Transverse colon (tissue), 4 donors: ENCODE data around the gene SLC25A23. TPM values are rescaled to one million over a fixed set of nuclear protein-coding genes. Genes with fewer than 3 reads are reported as not detected.

Source experiments
- DNase-seq: peaks from one replicate; pipeline ENCODE4 v3.0.0-alpha.2; 2019
- H3K27ac ChIP-seq, 4 donors: fragments of 200-600 bp; sonication (generic); 2 replicates each; pipeline ENCODE4 v1.5.1; 2016 to 2018; ENCODE audit warnings: inconsistent platforms in 4 of 4
- H3K27me3 ChIP-seq: fragments of 200-600 bp; sonication (generic); 2 replicates; pipeline ENCODE4 v1.5.1; 2017; ENCODE audit warnings: inconsistent platforms
- H3K36me3 ChIP-seq, 4 donors: fragments of 200-600 bp; sonication (generic); 2 replicates each; pipeline ENCODE4 v1.5.1; 2017 to 2019; ENCODE audit warnings: inconsistent platforms in 4 of 4
- H3K4me1 ChIP-seq, 4 donors: fragments of 200-600 bp; sonication (generic); 2 replicates each; pipeline ENCODE4 v1.5.1; 2017 to 2020; ENCODE audit warnings: inconsistent platforms in 4 of 4
- H3K4me3 ChIP-seq, 4 donors: fragments of 200-600 bp; sonication (generic); 1 replicate in 1 of 4; 2 replicates in 3 of 4; pipeline versions ENCODE4 v1.5.1 to v1.6.1; 2017 to 2019; ENCODE audit warnings: inconsistent platforms in 4 of 4
- H3K9me3 ChIP-seq, 2 donors: fragments of 200-600 bp; sonication (generic); 2 replicates each; pipeline ENCODE4 v1.5.1; 2017 to 2019; ENCODE audit warnings: inconsistent platforms in 2 of 2
- EP300 ChIP-seq: sonication (generic); formaldehyde crosslinking; IDR thresholded peaks from one replicate; pipeline ENCODE4 v1.6.1; 2017; ENCODE audit warnings: antibody characterized with exemption, low read depth
- POLR2A ChIP-seq: fragments of 450-650 bp; IDR thresholded peaks from one replicate; pipeline ENCODE4 v1.6.1; 2016; ENCODE audit warnings: antibody characterized with exemption, mild to moderate bottlenecking, moderate library complexity
- POLR2AphosphoS5 ChIP-seq, 3 donors: sonication (generic); formaldehyde crosslinking; IDR thresholded peaks; one replicate each; pipeline ENCODE4 v1.6.1; 2016; ENCODE audit warnings: antibody characterized with exemption in 3 of 3
- WGBS, 2 donors: methylation state at CpG; one replicate each; pipeline ENCODE4 v1.1.5; 2018; ENCODE audit warnings: low coverage in 1 of 2; 5-methylcytosine and 5-hydroxymethylcytosine counted together
- in situ Hi-C, 4 donors: fragments of 200-750 bp; cut with MboI; loops; one replicate each; pipeline versions ENCODE4 v1.15.0 to v1.15.1; 2017; ENCODE audit warnings: low sequenced_read_pairs in 3 of 4, low pct_ligation_motif_present in 1 of 4, low pct_unique_long_range_greater_than_20kb in 1 of 4
- intact Hi-C: fragments of 100-400 bp; cut with DNase I; formaldehyde crosslinking; loops from one replicate; pipeline ENCODE4 v1.15.1; 2023; ENCODE audit warnings: low total_unique reads
- total RNA-seq, 4 donors: library from RNA; depleted of rRNA; stranded (reverse); fragments of >200 nt; gene quantifications; one replicate each; pipeline ENCODE4 v1.1.0, GENCODE V29; 2016
- TF ChIP-seq, protein P1 (sequence below), 5 experiments: fragments of 200-600 bp in 3 of 5; fragments of 450-650 bp in 2 of 5; sonication (generic) in 3 of 5; IDR thresholded peaks; 1 replicate in 2 of 5; 2 replicates in 3 of 5; pipeline ENCODE4 v1.5.1; 2016 to 2017; ENCODE audit warnings: antibody characterized with exemption in 5 of 5, inconsistent platforms in 3 of 5, mild to moderate bottlenecking in 2 of 5, moderate library complexity in 1 of 5

SLC25A23 gene
- total RNA-seq, 4 donors from 2014 or later = 77.2 to 216 (median 171) TPM

DNA sequence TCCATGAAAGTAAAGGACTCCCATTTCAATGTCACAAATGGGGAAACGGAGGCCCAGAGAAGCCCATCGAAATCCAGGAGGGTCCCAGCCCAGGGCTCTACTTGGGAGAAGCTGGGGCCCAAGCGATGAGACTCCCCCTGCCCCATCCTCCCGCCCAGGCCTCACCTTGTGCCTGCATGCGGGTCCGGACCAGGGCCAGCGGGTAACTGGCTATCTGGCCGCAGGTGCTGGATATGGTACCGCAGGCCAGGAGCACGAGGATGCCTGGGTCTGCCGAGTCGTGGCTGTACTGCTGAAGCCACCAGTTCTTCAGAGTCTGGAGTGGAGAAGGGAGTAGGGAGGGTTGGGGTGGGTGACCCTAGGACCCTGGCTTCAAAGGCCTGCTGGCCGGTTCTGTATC, 15.6 kb downstream of the SLC25A23 start:
- H3K9me3 ChIP-seq = no peaks in the 10 kb centered on the region
- TF ChIP-seq EP300 (no peak), POLR2A (no peak), POLR2AphosphoS5 (IDR thresholded peaks at IDR 0.05) (no peak)
- TF ChIP-seq, protein P1, sequence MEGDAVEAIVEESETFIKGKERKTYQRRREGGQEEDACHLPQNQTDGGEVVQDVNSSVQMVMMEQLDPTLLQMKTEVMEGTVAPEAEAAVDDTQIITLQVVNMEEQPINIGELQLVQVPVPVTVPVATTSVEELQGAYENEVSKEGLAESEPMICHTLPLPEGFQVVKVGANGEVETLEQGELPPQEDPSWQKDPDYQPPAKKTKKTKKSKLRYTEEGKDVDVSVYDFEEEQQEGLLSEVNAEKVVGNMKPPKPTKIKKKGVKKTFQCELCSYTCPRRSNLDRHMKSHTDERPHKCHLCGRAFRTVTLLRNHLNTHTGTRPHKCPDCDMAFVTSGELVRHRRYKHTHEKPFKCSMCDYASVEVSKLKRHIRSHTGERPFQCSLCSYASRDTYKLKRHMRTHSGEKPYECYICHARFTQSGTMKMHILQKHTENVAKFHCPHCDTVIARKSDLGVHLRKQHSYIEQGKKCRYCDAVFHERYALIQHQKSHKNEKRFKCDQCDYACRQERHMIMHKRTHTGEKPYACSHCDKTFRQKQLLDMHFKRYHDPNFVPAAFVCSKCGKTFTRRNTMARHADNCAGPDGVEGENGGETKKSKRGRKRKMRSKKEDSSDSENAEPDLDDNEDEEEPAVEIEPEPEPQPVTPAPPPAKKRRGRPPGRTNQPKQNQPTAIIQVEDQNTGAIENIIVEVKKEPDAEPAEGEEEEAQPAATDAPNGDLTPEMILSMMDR (IDR thresholded peaks at IDR 0.05) = no peak
- H3K36me3 ChIP-seq = peaks cover 0 to 15% (median 0%) of the 10 kb centered on the region in 4 donors
- no peak for DNase-seq
- H3K27ac ChIP-seq = no peak overlapping the region
- 90% methylated on average over 11 of the region's 13 CpGs; no CpG with 5 or more reads in 1 of the 2 donors for WGBS, 2 donors
- H3K27me3 ChIP-seq = no peaks in the 10 kb centered on the region
- H3K4me3 ChIP-seq = no peak overlapping the region
- in situ Hi-C loops (no loop called here), intact Hi-C loops (no loop called here)
- no peaks in the 10 kb centered on the region for H3K4me1 ChIP-seq

DNA sequence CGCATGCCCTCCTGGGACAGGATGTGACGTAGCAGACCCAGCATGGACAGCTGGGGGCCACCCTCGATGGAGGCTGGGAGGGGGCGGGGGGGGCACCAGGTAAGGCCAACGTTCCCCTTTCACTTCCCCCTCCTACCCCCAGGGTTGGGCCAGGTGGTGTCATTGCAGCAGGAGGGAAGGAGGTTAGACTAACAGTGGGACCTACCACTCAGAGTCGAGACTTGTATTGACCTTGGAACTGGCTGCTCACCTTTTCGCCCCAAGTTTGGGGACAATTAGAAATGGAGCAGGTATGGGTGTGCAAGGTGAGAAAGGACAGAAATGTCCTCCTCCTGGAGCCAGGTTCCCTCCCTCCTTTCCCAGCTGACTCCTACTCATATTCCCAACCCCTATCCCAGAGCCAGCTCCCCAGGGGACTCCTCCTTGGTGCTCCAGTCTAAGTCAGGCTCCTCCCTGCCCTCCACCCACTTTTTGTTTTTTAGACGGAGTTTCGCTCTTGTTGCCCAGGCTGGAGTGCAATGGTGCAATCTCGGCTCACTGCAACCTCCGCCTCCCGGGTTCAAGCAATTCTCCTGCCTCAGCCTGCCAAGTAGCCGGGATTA, 17.4 kb downstream of the SLC25A23 start:
- H3K36me3 ChIP-seq = peaks cover 0 to 15% (median 0%) of the 10 kb centered on the region in 4 donors
- no peak overlapping the region for H3K27ac ChIP-seq
- H3K4me1 ChIP-seq = no peaks in the 10 kb centered on the region
- no peaks in the 10 kb centered on the region for H3K9me3 ChIP-seq
- H3K4me3 ChIP-seq = no peak overlapping the region
- intact Hi-C loops (no loop called here), in situ Hi-C loops (no loop called here)
- 85 to 100% methylated on average over 1 to 13 of the region's 13 CpGs for WGBS, 2 donors
- H3K27me3 ChIP-seq = no peaks in the 10 kb centered on the region
- DNase-seq = no peak
- TF ChIP-seq POLR2A = no peak
- no peak for TF ChIP-seq EP300
- TF ChIP-seq POLR2AphosphoS5 (IDR thresholded peaks at IDR 0.05) = no peak
- TF ChIP-seq, protein P1 (IDR thresholded peaks at IDR 0.05) = no peak

DNA sequence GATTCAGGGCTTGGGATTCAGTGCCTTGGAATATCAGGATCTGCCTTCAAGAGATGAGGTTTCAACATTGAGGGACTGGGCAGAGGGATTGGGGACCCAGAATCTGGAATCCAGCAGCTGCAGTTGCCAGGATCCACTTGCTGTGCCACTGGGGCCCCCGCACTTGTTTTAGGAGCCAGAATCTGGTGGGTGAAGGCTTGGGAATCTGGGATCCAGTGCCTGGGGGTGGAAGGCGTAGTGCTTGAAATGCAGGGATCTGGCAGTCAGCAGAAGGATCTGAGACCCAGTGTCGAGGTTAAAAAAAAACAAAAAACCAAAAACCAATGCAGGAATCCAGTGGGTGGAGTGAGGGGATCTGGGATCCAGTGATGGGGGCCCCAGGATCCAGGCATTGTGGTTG, 18.7 kb downstream of the SLC25A23 start:
- 87% methylated on average over 3 of the region's 3 CpGs; no CpG with 5 or more reads in 1 of the 2 donors for WGBS, 2 donors
- in situ Hi-C loops (no loop called here), intact Hi-C loops (no loop called here)
- no peak for DNase-seq
- Histone ChIP-seq H3K4me3 (no peak overlapping the region), H3K4me1 (no peaks in the 10 kb centered on the region), H3K36me3 (peaks cover 0 to 13% (median 0%) of the 10 kb centered on the region in 4 donors), H3K27ac (no peak overlapping the region), H3K27me3 (no peaks in the 10 kb centered on the region), H3K9me3 (no peaks in the 10 kb centered on the region)
- TF ChIP-seq EP300 = no peak
- TF ChIP-seq, protein P1 (IDR thresholded peaks at IDR 0.05) = no peak
- no peak for TF ChIP-seq POLR2A
- TF ChIP-seq POLR2AphosphoS5 (IDR thresholded peaks at IDR 0.05) = no peak

DNA sequence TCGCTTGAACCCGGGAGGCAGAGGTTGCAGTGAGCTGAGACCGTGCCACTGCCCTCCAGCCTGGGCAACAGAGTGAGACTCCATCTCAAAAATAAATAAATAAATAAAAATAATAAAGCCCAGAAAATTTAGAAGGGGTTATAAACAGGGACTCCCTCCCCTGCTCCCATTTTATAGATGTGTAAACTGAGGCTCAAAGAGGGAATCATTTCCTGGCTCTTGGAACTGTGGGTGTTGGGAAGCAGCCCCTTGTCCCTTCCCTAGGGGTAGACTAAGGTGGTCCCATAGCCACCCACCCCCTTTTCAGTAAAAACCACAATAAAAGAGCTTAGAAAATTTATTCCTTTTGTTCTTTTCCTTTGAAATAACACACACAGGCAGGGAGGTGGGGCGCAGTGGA, 19.8 kb downstream of the SLC25A23 start:
- in situ Hi-C loops (no loop called here), intact Hi-C loops (no loop called here)
- WGBS, 2 donors = 85% methylated on average over 4 of the region's 4 CpGs; no CpG with 5 or more reads in 1 of the 2 donors
- Histone ChIP-seq H3K9me3 (no peaks in the 10 kb centered on the region), H3K27me3 (no peaks in the 10 kb centered on the region), H3K36me3 (peaks cover 0 to 4% (median 0%) of the 10 kb centered on the region in 4 donors), H3K4me3 (no peak overlapping the region), H3K27ac (no peak overlapping the region), H3K4me1 (no peaks in the 10 kb centered on the region)
- TF ChIP-seq, protein P1 (IDR thresholded peaks at IDR 0.05) = no peak
- TF ChIP-seq POLR2A = no peak
- no peak for DNase-seq
